Keratinocyte (primary cell): ENCODE results near the gene RAB1B. TPM values are rescaled to one million over a fixed set of nuclear protein-coding genes. Genes with fewer than 3 reads are reported as not detected.

Source experiments
- DNase-seq: peaks from one replicate; pipeline ENCODE4 v3.0.0-alpha.2; 2011; ENCODE audit warnings: low read depth, missing footprints, low spot score
- FAIRE-seq: peaks from 2 replicates; lab custom pipeline; 2011; peaks lifted over from hg19 to GRCh38; lab: Jason Lieb, UNC
- H2AFZ ChIP-seq: 2 replicates; pipeline ENCODE4 v1.6.0; 2012; ENCODE audit warnings: low read length, control low read depth, inconsistent platforms; ENCODE audit not compliant: control insufficient read depth
- H3K27ac ChIP-seq: 2 replicates; pipeline ENCODE4 v1.5.1; 2011; ENCODE audit warnings: low read length; ENCODE audit not compliant: control insufficient read depth, insufficient read depth
- H3K27me3 ChIP-seq: 3 replicates; pipeline ENCODE4 v1.6.0; 2011; ENCODE audit warnings: low read length; ENCODE audit not compliant: control insufficient read depth, insufficient read depth; ENCODE audit errors: extremely low read depth
- H3K36me3 ChIP-seq, 2 experiments: 2 replicates in 1 of 2; 3 replicates in 1 of 2; pipeline ENCODE4 v1.5.1; 2011; ENCODE audit warnings: low read length in 2 of 2, mild to moderate bottlenecking in 1 of 2; ENCODE audit not compliant: control insufficient read depth in 2 of 2, insufficient read depth in 2 of 2; ENCODE audit errors: extremely low read depth in 1 of 2
- H3K4me1 ChIP-seq: 3 replicates; pipeline ENCODE4 v1.5.1; 2011; ENCODE audit warnings: low read length; ENCODE audit not compliant: control insufficient read depth, insufficient read depth; ENCODE audit errors: extremely low read depth
- H3K4me2 ChIP-seq: 3 replicates; pipeline ENCODE4 v1.6.0; 2011; ENCODE audit warnings: low read depth, low read length; ENCODE audit not compliant: control insufficient read depth, insufficient read depth; ENCODE audit errors: extremely low read depth
- H3K4me3 ChIP-seq, 3 experiments: fragments of 200-600 bp in 1 of 3; sonication (generic) in 1 of 3; 2 replicates in 2 of 3; 3 replicates in 1 of 3; pipeline ENCODE4 v1.5.1; 2011 to 2016; ENCODE audit warnings: low read length in 3 of 3, mild to moderate bottlenecking in 3 of 3, control low read depth in 2 of 3, inconsistent platforms in 1 of 3, low read depth in 1 of 3, mixed read lengths in 1 of 3, mixed run types in 1 of 3, moderate library complexity in 1 of 3; ENCODE audit not compliant: control insufficient read depth in 2 of 3, insufficient read depth in 2 of 3; ENCODE audit errors: extremely low read depth in 1 of 3
- H3K79me2 ChIP-seq: 2 replicates; pipeline ENCODE4 v1.6.0; 2012; ENCODE audit warnings: low read length; ENCODE audit not compliant: control insufficient read depth, insufficient read depth
- H3K9ac ChIP-seq: 3 replicates; pipeline ENCODE4 v1.6.0; 2011; ENCODE audit warnings: low read length; ENCODE audit not compliant: control insufficient read depth, insufficient read depth; ENCODE audit errors: extremely low read depth
- H3K9me1 ChIP-seq: 3 replicates; pipeline ENCODE4 v1.6.0; 2011; ENCODE audit warnings: low read length; ENCODE audit not compliant: control insufficient read depth, insufficient read depth; ENCODE audit errors: extremely low read depth
- H3K9me3 ChIP-seq: 2 replicates; pipeline ENCODE4 v1.5.1; 2012; ENCODE audit warnings: low read depth, low read length; ENCODE audit not compliant: control insufficient read depth
- H4K20me1 ChIP-seq: 3 replicates; pipeline ENCODE4 v1.6.0; 2011; ENCODE audit warnings: low read length; ENCODE audit not compliant: control insufficient read depth, insufficient read depth; ENCODE audit errors: extremely low read depth
- CTCF ChIP-seq, 3 experiments: IDR thresholded peaks in 1 of 3; conservative IDR thresholded peaks in 1 of 3; optimal IDR thresholded peaks in 1 of 3; 2 replicates in 2 of 3; 3 replicates in 1 of 3; pipeline versions ENCODE3 to v1.5.1; 2011; ENCODE audit warnings: low read length in 3 of 3, mild to moderate bottlenecking in 3 of 3, moderate library complexity in 2 of 3, control low read depth in 1 of 3, inconsistent platforms in 1 of 3; ENCODE audit not compliant: insufficient read depth in 2 of 3; ENCODE audit errors: extremely low read depth in 1 of 3
- EZH2 ChIP-seq: IDR thresholded peaks from one replicate; pipeline ENCODE4 v1.6.1; 2012; ENCODE audit warnings: inconsistent platforms, mild to moderate bottlenecking, low read length, moderate library complexity
- dilution Hi-C: fragments of 300-500 bp; cut with MboI; formaldehyde crosslinking; loops from one replicate; pipeline ENCODE4 v1.7.0; 2020; ENCODE audit warnings: low sequenced_read_pairs; ENCODE audit not compliant: extremely low pct_ligation_motif_present
- polyA plus RNA-seq, 5 experiments: library from polyadenylated mRNA; depleted of rRNA in 3 of 5; stranded (reverse) in 3 of 5; stranded (forward) in 1 of 5; unstranded in 1 of 5; fragments of >200 nt; gene quantifications; 1 replicate in 1 of 5; 2 replicates in 3 of 5; 3 replicates in 1 of 5; pipeline versions ENCODE4 v1.2.1 to v1.2.3, GENCODE V29; 2011 to 2012; ENCODE audit warnings: missing spikeins in 2 of 5, low read depth in 1 of 5, low replicate concordance in 1 of 5

The RAB1B gene
- polyA plus RNA-seq, 1 donor (not counting 4 experiments of a cell fraction or from before 2014, with no cell fraction given), result 133 TPM

- no peak overlapping the region for H3K4me2 ChIP-seq
- no peak overlapping the region for H3K4me3 ChIP-seq
- no peaks in the 10 kb centered on the region for H3K9me1 ChIP-seq
- peaks cover 3% of the 10 kb centered on the region for H3K4me1 ChIP-seq
- peaks cover 9% of the 10 kb centered on the region for H3K79me2 ChIP-seq
- TF ChIP-seq CTCF (optimal IDR thresholded peaks at IDR 0.05 in 1 of 3, IDR thresholded peaks at IDR 0.05 in 1 of 3, conservative IDR thresholded peaks at IDR 0.05 in 1 of 3; ENCODE audit: extremely low read depth in 1 of 3, insufficient read depth in 2 of 3, low read length in 3 of 3), result no peak
- TF ChIP-seq EZH2, result no peak
- no peak for DNase-seq
- no peak overlapping the region for H3K9ac ChIP-seq
- no peak overlapping the region for H2AFZ ChIP-seq
- H3K27me3 ChIP-seq, result no peaks in the 10 kb centered on the region
- H3K9me3 ChIP-seq, result no peaks in the 10 kb centered on the region
- FAIRE-seq, result no peak
- H3K36me3 ChIP-seq, result peaks cover 41 to 43% of the 10 kb centered on the region in 2 experiments
- dilution Hi-C loops, result no loop called here
- no peak overlapping the region for H3K27ac ChIP-seq
- peaks cover 2% of the 10 kb centered on the region for H4K20me1 ChIP-seq
Observed at GRCh38 chr11:66264383-66264782, 4.1 kb upstream of the RAB1B start.

GRCh38 chr11:66264914-66265313 is 3.5 kb upstream of the RAB1B start:
- no peak overlapping the region for H3K4me3 ChIP-seq
- no peak overlapping the region for H3K4me2 ChIP-seq
- FAIRE-seq (no peak), DNase-seq (no peak)
- no peaks in the 10 kb centered on the region for H3K9me3 ChIP-seq
- H3K9ac ChIP-seq, result no peak overlapping the region
- dilution Hi-C loops, result no loop called here
- no peaks in the 10 kb centered on the region for H3K27me3 ChIP-seq
- H2AFZ ChIP-seq, result no peak overlapping the region
- H3K4me1 ChIP-seq, result peaks cover 8% of the 10 kb centered on the region
- H3K27ac ChIP-seq, result no peak overlapping the region
- H4K20me1 ChIP-seq, result peaks cover 2% of the 10 kb centered on the region
- H3K36me3 ChIP-seq, result peaks cover 36 to 40% of the 10 kb centered on the region in 2 experiments
- TF ChIP-seq EZH2 (no peak), CTCF (optimal IDR thresholded peaks at IDR 0.05 in 1 of 3, IDR thresholded peaks at IDR 0.05 in 1 of 3, conservative IDR thresholded peaks at IDR 0.05 in 1 of 3; ENCODE audit: extremely low read depth in 1 of 3, insufficient read depth in 2 of 3, low read length in 3 of 3) (peak; percentile 48 to 76 (median 58))
- H3K9me1 ChIP-seq, result no peaks in the 10 kb centered on the region
- H3K79me2 ChIP-seq, result peaks cover 12% of the 10 kb centered on the region
